ENCODE data around the gene ZNF311. TPM values are rescaled to one million over a fixed set of nuclear protein-coding genes. Genes with fewer than 3 reads are reported as not detected.
A peak's percentile ranks its signal among the peaks of the same experiment; 100 is the strongest.

ZNF311 gene
- total and polyA plus RNA-seq, 9 of the 15 experiments (the other 6 are each of a cell fraction or from before 2014, with no cell fraction given) = 5.1 to 10.0 (median 7.5) TPM

DNA sequence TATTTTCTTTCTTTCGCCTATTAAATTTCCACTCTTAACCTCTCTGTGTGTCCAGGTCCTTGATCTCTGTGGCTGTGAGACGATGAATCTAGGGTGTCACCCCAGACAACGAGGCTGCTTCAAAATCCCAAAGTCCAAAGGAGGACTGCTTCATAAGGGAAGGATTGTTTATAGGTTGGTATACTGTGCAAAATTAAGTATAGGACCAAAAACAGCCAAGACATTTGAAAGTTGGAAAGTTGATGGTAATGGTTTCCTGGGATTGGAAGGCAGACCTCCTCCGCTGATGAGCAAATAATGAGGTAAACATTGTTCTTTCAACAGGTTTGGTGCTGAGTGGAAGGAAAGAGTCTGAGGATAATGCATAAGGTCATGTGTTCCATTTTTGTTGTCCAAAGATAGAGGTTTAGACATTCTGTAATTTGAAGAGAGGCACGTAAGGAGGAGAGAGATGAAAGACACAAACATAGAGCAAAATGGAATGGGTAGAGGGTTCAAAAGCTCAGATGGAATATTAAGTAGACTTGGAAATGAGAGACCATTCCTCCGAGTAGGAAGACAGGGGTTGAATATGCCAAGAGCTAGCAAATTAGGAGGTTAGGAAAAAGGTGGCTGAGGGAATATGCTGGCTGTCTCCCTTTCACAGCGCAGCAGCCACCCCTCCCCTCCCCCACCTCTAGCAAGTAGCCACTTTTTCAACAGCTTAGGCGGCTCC lies 24.8 kb downstream of the ZNF311 start (continued):
- TF ChIP-seq ZFP36 (IDR thresholded peaks at IDR 0.05; ENCODE audit: low read depth, low read length, partially characterized antibody) (no peak), NR2C2 (CRISPR knock-in tag; IDR thresholded peaks at IDR 0.05) (no peak), NR2C2 (tag; IDR thresholded peaks at IDR 0.05) (no peak), ZNF212 (CRISPR knock-in tag; IDR thresholded peaks at IDR 0.05) (no peak), CHD2 (IDR thresholded peaks at IDR 0.05; ENCODE audit: low read depth, low read length) (peak; percentile 76), MYNN (IDR thresholded peaks at IDR 0.05) (no peak), MYNN (CRISPR knock-in tag; IDR thresholded peaks at IDR 0.05) (no peak), DPF2 (IDR thresholded peaks at IDR 0.05) (no peak), HOXB6 (CRISPR knock-in tag; IDR thresholded peaks at IDR 0.05; ENCODE audit: borderline replicate concordance) (no peak), TBL1XR1 (IDR thresholded peaks at IDR 0.05; ENCODE audit: low read length in 2 of 2) (0 out of 4 replicates have a peak, but pooled peaks of 1 of the 2 experiments have one; percentile 41), HLTF (IDR thresholded peaks at IDR 0.05) (peak; percentile 71; the same call in 1 of the 2 replicates), HNRNPK (IDR thresholded peaks at IDR 0.05; ENCODE audit: low read depth, low read length, poor library complexity, severe bottlenecking) (no peak), RBM15 (IDR thresholded peaks at IDR 0.05; ENCODE audit: insufficient read depth, low read length) (no peak), TBP (optimal IDR thresholded peaks at IDR 0.05; ENCODE audit: low read depth, low read length) (peak; percentile 16), ZBTB8A (IDR thresholded peaks at IDR 0.05; ENCODE audit: partially characterized antibody) (no peak)
- TF ChIP-seq, protein P1, sequence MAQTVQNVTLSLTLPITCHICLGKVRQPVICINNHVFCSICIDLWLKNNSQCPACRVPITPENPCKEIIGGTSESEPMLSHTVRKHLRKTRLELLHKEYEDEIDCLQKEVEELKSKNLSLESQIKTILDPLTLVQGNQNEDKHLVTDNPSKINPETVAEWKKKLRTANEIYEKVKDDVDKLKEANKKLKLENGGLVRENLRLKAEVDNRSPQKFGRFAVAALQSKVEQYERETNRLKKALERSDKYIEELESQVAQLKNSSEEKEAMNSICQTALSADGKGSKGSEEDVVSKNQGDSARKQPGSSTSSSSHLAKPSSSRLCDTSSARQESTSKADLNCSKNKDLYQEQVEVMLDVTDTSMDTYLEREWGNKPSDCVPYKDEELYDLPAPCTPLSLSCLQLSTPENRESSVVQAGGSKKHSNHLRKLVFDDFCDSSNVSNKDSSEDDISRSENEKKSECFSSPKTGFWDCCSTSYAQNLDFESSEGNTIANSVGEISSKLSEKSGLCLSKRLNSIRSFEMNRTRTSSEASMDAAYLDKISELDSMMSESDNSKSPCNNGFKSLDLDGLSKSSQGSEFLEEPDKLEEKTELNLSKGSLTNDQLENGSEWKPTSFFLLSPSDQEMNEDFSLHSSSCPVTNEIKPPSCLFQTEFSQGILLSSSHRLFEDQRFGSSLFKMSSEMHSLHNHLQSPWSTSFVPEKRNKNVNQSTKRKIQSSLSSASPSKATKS (CRISPR knock-in tag; IDR thresholded peaks at IDR 0.05) = peak; percentile 43; the same call in 1 of the 2 replicates
- TF ChIP-seq, protein P2, sequence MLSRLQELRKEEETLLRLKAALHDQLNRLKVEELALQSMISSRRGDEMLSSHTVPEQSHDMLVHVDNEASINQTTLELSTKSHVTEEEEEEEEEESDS (CRISPR knock-in tag; IDR thresholded peaks at IDR 0.05) = no peak
- TF ChIP-seq, protein P3, sequence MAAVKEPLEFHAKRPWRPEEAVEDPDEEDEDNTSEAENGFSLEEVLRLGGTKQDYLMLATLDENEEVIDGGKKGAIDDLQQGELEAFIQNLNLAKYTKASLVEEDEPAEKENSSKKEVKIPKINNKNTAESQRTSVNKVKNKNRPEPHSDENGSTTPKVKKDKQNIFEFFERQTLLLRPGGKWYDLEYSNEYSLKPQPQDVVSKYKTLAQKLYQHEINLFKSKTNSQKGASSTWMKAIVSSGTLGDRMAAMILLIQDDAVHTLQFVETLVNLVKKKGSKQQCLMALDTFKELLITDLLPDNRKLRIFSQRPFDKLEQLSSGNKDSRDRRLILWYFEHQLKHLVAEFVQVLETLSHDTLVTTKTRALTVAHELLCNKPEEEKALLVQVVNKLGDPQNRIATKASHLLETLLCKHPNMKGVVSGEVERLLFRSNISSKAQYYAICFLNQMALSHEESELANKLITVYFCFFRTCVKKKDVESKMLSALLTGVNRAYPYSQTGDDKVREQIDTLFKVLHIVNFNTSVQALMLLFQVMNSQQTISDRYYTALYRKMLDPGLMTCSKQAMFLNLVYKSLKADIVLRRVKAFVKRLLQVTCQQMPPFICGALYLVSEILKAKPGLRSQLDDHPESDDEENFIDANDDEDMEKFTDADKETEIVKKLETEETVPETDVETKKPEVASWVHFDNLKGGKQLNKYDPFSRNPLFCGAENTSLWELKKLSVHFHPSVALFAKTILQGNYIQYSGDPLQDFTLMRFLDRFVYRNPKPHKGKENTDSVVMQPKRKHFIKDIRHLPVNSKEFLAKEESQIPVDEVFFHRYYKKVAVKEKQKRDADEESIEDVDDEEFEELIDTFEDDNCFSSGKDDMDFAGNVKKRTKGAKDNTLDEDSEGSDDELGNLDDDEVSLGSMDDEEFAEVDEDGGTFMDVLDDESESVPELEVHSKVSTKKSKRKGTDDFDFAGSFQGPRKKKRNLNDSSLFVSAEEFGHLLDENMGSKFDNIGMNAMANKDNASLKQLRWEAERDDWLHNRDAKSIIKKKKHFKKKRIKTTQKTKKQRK (IDR thresholded peaks at IDR 0.05; ENCODE audit: borderline replicate concordance, low read depth, low read length) = no peak
- TF ChIP-seq, protein P4, sequence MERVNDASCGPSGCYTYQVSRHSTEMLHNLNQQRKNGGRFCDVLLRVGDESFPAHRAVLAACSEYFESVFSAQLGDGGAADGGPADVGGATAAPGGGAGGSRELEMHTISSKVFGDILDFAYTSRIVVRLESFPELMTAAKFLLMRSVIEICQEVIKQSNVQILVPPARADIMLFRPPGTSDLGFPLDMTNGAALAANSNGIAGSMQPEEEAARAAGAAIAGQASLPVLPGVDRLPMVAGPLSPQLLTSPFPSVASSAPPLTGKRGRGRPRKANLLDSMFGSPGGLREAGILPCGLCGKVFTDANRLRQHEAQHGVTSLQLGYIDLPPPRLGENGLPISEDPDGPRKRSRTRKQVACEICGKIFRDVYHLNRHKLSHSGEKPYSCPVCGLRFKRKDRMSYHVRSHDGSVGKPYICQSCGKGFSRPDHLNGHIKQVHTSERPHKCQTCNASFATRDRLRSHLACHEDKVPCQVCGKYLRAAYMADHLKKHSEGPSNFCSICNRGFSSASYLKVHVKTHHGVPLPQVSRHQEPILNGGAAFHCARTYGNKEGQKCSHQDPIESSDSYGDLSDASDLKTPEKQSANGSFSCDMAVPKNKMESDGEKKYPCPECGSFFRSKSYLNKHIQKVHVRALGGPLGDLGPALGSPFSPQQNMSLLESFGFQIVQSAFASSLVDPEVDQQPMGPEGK (CRISPR knock-in tag; IDR thresholded peaks at IDR 0.05; ENCODE audit: borderline replicate concordance) = no peak
- TF ChIP-seq, protein P5, sequence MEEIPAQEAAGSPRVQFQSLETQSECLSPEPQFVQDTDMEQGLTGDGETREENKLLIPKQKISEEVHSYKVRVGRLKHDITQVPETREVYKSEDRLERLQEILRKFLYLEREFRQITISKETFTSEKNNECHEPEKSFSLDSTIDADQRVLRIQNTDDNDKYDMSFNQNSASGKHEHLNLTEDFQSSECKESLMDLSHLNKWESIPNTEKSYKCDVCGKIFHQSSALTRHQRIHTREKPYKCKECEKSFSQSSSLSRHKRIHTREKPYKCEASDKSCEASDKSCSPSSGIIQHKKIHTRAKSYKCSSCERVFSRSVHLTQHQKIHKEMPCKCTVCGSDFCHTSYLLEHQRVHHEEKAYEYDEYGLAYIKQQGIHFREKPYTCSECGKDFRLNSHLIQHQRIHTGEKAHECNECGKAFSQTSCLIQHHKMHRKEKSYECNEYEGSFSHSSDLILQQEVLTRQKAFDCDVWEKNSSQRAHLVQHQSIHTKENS (CRISPR knock-in tag; IDR thresholded peaks at IDR 0.05) = peak; percentile 78; the same call in 1 of the 2 replicates
